CD4-positive, alpha-beta T cell treated with Interferon alpha-2 for 1 hour (primary cell): ENCODE results near the gene FGGY.
A peak's percentile ranks its signal among the peaks of the same experiment; 100 is the strongest.

Source experiments
- DNase-seq, 2 donors: peaks; one replicate each; pipeline ENCODE4 v3.0.0-alpha.2; 2020 to 2022

The FGGY gene

DNA sequence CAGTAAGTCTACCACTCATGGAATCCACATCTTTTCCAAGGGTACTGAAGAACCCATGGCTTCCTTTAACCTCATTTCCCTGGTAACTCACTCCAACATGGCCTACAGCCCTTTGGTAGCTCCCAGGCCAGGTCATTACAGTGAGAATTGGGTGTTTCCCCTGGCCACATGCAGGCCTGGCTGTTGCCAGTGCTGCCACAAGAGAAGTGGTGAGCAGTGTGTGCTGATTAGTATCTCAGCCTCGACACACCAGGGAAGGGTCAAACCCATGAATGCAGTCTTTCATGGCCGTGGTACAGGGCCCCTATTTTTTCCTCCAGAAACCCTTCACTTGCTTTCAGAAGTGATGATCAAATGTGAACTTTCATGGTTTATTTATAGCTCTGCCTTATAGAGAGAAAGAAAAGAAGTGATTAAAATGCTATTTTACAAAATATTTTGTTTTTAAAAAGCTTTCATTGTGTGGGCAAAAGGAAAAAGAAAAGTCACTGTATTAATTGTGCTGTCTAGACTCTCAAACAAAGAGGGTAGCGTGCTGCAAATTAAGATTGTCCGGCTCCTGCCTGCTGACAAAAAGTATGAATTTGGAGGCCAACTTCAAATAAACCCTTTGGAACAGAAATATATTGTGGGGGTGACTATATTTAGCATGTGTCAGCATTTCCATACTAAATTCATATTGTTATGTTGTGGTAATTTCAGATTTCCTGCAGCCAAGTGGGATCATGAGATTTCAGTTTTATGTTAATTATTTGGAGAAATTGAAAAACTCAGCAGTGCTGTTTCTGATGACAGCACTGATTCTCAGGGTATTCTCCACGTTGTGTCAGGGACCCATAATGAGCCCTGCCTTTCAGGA lies 455.9 kb downstream of the FGGY start:
- DNase-seq, result no peak

DNA sequence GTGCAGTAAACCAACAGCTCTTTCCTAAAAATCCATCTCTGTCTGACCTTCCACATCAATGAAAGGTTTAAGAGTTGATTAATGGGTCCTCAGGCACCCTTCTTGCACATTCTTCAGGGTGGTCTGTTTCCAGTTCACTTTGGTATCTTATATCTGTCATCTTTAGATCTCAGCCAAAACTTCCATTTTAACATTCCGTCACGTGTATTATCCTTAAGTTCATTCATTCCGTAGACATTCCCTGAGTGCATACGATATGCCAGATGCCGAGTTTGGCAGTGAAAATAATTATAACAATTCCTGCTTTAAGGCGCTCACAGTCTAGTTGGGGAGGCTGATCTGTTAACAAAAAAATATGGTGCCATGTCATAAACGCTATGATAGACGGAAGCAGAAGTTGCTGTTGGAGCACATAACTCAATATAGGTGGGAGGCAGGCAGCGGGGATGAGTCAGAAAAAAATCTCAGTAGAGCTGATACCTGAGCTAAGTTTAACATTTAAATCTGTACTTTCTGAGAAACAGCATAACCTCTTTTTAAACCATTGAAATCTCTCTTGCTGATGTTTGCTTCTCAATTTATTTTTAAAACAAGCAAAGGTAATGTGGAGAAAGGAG lies 458.3 kb downstream of the FGGY start:
- DNase-seq, result no peak

DNA sequence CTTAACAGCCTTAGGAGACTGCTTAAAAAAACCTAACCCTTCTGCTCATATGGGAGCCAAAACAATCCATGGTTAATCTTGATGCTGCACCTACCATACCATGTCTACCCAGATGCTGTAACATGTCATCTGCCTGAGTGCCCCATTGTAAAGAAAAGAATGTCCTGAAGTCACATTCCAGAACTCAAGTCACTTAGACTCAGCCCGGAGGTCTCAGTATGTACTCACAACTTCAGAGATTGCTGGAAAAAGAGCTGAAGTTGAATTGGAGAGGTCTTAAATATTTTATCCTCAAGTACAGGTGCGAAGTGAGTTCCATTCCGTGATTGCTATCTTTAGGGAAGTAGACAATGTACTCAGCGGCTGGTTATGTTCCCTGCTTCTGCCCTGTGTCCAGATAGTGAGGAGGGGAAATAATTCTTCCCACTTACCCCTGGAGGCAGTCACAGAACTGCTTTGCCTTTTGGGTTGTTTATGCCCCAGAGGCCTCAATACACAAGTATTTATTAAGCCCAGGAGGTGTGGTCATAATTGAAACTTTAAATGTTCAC lies 460.4 kb downstream of the FGGY start:
- DNase-seq, result no peak

DNA sequence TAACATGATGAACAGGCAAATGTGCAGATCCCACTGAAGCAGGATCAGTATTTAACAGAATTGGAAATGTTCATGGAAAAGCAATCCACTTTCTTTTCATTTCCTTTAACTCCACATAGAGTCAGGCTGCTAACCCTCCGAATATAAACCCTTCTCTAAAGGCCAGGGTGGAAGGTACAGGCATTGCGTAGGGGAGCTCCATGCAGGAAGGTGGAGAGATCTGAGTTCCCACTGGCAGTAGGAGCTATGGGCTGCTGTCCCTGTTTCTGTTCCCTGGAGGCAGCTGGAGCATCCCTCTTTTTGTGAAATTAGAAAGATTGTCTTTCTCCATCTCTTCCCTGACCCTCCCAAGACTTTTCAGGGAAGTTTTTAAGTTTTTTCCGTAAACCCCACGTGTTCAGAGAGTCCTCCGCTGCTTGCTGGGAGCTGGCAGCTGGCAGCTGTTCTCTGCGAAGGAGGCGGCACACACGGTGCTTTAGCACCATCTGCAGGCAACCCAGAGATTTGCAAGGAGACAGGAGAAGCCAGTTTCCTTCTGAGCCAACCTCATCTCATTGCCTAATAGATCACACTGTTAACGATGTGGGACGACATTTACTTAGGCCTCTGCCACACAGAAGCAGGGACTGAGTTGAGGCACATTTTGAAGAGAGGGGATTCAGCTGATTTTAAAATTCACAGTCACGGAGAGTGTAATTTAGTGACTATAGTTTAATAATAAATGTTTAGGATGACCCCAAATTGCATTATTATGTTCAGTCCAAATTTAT lies 462.4 kb downstream of the FGGY start:
- DNase-seq, result peak; percentile 70 to 75

DNA sequence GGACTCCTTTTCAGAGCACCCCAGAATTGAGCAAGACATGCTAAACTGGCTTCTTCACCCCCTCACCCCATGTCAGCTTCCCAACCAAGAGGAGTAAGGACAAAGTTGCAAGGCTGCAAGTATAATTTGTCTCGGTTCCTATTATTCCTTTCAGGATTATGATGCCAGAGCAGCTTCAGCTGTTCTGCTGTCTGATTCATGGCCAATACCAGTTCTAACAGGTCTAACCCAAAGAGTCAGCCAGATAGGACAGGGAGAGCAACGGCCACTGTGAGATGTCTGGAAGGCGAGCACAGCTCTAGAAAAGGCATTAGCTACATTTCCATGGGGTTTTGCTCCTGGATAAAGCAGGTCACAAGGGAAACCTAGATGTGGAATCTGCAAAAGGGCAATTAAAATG lies 464.5 kb downstream of the FGGY start:
- DNase-seq, result no peak

DNA sequence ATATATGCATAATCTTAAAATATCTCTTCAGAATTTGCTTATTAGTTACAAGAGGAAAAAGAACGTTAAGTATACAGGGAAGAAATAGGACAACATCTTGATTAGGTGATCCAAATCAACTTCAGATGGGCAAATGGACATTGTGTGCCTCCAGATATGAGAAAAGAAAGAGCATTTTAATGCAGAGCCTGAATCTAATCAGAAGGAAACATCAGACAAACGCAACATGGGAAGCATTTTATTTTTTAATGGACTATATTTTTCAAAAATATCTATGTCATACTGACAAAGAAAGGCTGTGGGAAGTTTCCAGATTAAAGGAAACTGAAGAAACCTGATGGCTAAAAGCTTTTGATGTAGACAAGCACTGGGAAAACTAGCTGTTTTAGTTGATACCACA lies 466.5 kb downstream of the FGGY start:
- no peak for DNase-seq

DNA sequence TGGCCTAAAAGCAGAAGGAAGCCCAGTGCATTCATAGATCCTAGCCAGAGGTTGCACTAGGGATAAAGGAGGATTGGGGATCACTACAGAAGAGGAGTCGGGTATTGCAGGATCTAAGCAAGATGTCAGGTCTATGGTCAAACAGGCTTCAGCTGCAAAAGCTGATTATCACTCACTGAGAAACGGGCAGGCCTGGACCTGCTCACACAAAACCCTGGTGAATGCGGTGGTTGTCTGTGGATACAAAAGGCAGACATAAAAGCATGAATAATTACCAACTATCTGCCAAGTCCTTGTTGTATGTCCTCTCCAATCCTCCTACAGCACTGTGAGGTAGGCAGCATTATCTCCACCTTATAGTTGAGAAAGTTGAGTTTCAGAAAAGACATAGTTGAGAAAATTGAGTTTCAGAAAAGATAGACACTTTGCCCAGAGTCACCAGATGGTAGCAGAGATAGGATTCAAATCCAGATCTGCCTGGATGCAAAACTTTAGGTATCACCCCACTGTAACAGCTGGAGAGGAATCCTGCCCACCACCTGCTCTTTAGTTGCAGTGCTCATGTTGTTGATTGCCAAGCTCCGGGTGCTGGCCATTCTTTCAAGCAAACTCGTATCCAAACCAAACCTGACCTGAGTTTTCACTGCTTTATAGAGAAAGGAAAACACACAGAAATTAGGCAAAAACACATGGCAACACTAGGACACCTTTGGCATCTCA lies 468.3 kb downstream of the FGGY start:
- DNase-seq, result no peak

DNA sequence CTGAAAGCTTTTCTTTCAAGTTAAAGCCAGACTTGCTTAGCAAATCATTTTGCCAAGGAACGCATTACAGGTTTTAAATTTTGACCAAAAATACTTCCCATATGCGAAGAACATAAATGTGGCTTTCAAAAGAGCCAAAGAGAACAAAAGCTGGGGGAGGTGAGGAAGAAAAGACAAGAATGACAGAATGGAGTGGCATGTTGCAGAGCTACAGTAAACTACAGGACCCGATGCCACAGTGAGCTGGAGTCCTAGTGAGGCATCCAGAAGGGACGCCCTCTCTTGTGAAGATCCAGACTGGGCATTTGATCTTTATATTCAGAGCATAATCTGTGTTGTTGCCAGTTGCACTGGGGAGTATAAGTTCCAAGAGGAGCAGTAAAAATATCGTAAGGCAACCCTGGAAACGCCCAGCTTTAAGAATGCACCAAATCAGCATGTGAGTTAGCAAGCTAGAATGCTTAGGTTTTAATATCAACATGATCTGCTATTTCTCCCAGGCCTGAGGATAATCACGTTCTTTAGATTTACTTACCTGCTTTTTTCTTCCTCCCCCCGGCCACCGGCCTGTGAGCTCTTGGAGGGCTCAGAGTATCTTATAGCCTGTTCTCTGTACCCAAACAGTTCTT lies 469.4 kb downstream of the FGGY start:
- no peak for DNase-seq

DNA sequence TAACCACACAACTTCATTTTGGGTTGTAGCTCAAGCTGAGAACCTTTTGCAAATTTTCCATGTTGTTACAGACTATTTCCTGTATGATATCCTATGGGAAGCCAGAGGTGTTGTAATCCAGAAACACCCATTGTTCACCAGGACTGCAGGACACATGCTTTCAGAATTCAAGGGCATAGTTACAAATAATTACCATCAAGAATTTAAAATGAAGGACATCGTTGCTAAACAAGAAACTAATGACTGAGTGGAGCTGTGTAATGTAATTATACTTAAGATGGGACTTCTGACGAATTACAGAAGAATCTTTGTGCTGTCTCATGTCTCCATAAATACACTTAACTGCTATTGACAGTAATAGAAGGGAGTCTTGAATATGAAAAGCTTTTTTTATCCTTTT lies 470.2 kb downstream of the FGGY start:
- DNase-seq, result no peak

DNA sequence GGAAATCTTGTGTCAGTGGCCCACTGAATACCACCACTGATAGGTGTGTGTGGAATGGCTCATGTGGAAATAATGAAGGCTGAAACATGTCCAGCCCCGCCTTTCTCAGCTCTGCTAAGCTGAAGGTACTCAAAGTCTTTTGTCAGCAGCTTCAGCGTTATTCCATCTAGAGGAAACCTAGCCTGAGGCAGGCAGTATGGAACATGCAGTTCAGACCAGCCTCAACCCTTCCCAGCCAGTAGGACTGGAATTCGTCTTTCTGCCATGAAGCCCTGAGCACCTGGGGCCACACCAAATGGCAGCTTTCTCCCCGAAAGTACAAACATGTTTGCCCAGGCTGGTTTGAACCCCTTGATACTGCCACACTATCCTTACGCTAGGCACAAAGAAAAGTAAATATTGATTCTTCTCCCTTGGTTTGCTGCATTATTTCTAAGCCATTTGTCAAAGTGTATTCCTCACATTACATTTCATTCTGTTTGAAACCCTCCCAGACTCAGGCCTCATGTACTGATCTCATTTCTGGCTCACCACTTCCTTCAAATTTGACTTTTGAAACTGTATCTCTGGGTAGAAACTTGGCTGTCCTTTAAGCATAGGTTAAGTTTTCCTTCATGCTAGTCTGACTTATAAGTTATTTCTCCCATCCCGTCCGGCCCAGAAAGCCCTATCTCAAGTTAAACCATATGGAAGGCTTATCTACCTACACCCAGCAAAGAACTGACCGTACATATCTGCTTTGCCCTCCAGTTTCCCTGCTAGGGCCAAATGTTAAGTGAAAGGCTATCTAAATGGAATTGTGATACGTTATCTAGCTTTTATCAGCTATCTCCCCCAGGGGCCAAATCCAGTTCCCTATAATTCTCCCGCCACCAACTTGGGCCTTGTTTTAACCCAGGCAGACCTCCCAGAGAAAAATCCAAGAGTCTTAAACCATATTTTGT lies 472.2 kb downstream of the FGGY start:
- DNase-seq, result no peak

DNA sequence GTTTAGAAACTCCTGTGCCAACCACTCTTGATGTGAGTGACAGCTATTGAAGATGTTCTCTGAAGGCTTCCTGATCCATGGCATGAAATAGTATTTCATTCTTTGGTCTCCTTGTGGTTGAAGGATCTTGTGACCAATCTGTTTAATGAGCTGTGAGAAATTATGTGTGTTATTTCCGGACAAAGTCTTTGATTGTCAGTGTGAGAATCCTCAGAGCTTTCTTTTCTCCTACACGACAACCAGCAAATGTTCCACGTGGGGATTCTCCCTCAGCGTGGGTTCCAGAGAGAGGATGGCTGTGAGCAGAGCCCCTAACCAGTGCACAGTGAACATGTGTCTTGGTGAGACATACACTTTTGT lies 472.8 kb downstream of the FGGY start:
- no peak for DNase-seq

DNA sequence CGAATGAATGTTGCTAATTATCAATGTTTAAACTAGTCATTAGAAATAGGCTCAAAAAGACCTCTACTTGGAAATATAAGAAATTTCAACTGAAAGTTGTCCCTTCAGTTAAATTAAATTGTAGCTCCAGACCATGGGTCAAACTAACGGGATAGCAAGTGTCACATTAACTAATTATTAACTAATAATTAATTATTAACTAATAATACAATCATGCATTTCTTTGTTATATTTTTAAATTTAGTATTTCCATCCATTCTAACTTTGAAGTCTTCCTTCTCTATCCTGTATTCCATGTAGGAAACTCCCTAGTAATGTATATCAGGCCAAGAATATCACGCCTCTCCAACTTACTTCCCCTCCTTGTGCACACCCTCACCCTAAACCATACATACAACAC lies 474.5 kb downstream of the FGGY start:
- no peak for DNase-seq

DNA sequence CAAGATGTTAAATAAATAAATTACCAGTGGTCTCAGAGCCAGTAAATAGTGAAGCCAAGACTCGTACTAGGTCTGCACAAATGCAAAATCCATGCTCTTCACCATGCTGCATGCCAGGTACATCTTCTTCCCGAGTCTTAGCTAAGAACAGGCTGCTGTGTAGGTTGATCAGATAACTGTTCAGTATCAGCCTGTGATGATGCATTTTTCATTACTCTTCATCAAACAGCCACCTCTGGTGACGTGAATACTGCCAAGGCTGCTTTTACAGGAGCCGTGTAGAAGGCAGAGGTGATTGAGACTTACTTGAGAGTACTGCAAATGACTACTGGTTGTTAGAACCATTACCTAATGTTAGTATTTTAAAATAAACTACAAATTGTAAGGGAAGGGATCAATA lies 478.6 kb downstream of the FGGY start:
- DNase-seq, result no peak

DNA sequence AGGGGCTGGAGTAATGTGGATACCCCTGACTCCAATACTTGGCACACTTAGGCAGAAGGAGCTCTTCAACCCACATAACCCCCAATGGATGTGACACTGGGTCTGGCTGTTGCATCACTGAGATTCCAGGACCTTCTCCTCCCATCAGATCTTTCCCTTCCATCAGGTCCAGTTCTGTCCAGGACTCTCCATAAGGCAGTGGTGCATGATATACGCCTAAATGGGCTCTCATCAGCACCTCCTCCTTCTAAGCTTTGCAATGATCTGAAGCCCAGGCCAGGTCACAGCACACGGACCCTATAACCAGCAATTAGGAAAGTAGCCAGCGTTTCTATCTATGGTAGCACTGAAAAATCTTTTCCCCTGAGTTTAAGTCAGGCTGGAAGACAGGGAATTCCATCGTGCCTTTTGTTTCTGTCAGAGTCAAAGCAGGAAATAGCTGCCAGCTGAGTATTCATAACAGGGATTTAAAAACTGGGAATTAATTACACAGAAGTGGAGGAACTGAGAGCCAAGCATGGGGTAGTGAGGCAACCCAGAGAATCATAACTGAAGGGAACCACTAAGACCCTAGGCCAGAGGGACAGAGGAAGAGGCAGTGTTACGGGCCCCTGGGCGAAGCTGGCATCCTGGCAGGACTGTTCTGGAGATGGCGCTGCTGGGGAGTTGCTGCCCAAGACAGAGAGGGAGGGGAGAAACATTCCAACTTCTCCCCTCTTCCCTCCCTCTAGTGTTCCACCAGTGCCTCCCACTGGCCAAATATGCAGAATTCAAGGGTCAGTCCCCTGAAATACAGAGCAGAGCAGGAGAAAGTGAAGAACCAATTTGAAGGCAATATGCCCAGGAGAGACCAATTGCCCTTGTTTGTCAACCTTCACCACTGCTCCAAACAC lies 480.3 kb downstream of the FGGY start:
- DNase-seq, result no peak

DNA sequence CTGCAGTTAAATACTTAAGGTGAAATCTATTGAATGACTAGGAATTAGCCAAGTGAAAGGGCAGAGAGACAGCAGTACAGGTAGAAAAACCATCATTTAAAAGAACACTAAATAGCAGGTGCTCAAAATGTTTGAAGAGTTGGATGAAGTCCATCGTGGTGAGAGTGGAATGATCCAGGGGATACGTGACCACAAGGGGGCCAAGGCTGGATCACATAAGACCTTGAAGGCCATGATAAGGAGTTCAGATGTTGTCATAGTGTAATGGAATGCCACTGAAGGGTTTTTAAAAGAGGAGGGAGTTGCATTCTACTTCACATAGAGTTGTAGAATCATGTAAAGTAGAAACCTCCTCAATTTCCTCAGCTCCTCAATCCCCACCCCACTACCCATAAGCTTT lies 483.1 kb downstream of the FGGY start:
- DNase-seq, result no peak

DNA sequence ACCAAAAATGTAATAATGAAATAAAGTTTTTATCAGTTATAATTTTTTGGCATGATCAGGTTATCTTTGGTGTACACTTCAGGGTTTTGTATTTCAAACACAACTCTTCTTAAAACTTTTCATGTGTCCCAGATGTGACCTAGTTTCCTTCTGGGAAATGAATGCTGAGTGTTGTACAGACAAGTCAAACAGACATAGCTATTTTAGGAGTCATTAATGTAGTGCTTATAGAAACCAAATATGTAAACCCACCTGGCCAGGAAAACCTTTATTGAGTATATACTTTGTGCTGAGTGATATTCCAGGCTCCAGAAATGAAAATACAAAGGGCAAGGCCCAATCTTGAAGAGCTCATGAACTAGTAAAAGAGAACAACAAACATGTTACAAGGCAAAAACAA lies 491.9 kb downstream of the FGGY start:
- no peak for DNase-seq

DNA sequence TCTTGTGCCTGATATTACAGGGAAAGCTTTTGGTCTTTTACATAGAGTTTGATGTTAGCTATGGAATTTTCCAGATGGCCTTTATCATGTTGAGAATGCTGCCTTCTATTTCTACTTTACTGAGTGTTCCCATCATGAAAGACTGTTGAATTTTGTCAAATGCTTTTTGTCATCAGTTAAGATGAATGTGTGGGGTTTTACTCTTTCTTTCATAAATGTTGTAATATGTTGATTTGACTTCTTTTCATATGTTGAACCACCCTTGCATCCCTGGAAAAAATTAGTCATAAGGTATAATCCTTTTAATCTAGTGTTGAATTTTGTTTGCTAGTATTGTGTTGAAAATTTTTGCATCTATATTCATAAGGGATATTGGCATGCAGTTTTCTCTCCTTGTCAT lies 501.7 kb downstream of the FGGY start:
- no peak for DNase-seq

DNA sequence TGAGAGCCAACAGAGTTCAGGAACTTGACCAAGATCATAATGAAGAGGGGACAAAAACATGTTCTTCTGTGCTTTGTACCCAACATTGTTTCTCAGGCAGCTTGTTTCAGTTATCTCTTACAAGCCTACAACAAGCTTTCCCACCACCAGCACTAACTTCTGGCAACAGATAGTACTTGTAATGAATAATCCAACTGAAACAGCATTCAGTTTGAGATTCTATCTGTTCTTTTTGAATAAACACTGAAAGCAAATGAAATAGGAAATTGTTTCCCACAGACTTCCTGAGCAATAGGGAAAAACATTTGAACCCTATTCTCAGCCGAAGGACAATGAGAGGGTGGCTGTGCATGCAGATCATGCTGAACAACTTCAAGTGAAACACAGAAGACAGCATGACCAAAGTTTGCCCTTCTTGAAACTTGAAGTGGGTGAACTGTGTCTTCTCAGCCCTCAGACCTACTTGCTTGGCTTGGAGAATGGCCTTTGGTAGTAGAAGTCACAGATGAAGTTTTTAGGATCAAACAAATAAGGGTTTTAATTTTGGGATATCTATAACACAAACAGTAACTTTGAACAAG lies 506.7 kb downstream of the FGGY start:
- DNase-seq, result no peak

DNA sequence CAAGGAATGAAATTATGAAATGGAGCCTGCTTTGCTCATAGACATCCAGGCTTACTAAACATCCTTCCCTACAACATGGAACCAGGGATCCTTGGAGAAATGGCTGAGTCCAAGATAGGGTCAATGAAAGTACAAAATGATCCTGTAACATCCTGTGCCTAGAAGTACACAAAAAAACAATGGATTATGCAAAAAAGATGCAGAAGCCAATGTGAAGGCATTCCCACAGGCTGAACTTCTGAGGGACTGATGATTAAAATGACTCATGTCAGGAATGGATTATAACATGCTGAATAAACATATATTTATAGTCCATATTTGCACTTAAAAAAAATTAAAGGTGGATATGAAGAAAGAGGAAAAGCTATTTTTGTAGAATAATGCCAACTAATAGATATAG lies 507.4 kb downstream of the FGGY start:
- no peak for DNase-seq

DNA sequence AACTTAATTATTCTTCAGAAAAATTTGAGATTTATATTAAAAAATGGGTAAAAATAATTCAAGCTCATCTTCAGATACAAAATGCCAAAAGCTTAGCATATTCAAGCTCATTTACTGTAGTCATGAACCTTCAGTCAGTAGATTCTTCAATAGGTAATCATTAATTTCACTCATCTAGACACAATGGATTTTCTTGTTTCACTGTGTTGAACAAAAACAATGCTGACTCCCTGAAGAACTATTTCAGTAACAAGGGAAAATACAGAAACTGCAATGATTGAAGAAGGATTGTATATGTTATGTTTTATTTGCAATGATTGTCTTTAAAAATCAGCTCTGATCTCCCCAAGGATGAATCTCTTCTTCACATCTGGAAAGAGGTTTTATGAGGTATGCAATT lies 508.7 kb downstream of the FGGY start:
- no peak for DNase-seq
